ENCODE results near the gene SMIM14.

DNA sequence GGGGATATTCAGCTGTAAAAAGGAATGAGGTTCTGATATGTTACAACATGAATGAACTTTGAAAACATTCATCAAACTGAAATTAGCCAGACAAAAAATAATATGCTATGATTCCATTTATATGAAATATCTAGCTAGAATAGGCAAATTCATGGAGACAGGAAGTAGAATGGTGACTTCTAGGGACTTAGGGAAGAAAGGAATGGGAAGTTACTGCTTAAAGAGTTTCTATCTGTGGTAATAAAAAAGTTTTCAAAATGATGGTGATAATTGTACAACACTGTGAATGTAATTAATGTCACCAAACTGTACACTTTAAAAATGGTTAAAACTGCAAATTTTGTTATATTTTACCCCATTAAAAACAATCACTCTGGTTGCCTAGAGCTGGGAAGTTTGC is 30.2 kb downstream of the SMIM14 start:
- no peak for TF ChIP-seq POLR2A (IDR thresholded peaks at IDR 0.05)
- TF ChIP-seq, protein P1, sequence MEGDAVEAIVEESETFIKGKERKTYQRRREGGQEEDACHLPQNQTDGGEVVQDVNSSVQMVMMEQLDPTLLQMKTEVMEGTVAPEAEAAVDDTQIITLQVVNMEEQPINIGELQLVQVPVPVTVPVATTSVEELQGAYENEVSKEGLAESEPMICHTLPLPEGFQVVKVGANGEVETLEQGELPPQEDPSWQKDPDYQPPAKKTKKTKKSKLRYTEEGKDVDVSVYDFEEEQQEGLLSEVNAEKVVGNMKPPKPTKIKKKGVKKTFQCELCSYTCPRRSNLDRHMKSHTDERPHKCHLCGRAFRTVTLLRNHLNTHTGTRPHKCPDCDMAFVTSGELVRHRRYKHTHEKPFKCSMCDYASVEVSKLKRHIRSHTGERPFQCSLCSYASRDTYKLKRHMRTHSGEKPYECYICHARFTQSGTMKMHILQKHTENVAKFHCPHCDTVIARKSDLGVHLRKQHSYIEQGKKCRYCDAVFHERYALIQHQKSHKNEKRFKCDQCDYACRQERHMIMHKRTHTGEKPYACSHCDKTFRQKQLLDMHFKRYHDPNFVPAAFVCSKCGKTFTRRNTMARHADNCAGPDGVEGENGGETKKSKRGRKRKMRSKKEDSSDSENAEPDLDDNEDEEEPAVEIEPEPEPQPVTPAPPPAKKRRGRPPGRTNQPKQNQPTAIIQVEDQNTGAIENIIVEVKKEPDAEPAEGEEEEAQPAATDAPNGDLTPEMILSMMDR (IDR thresholded peaks at IDR 0.05): no peak
